GM18909 (cell line): ENCODE data around the gene SEZ6.

Experiments used
- ATAC-seq: cut with Tn5 transposase; IDR thresholded peaks from one replicate; pipeline ENCODE4 v1.9.1; 2021; ENCODE audit warnings: mild to moderate bottlenecking; ENCODE audit not compliant: unreplicated experiment, poor library complexity

SEZ6 gene

GRCh38 chr17:28957277-28957991, 48.4 kb downstream of the SEZ6 start:
- ATAC-seq: no peak

GRCh38 chr17:28956861-28957260, 49.0 kb downstream of the SEZ6 start:
- ATAC-seq: no peak

GRCh38 chr17:28956112-28956511, 49.7 kb downstream of the SEZ6 start:
- no peak for ATAC-seq

GRCh38 chr17:28955408-28955807, 50.4 kb downstream of the SEZ6 start:
- no peak for ATAC-seq

- ATAC-seq: no peak
Observed at GRCh38 chr17:28954886-28955285, 50.9 kb downstream of the SEZ6 start.

- ATAC-seq: no peak
Observed at GRCh38 chr17:28953444-28954118, 52.3 kb downstream of the SEZ6 start.

GRCh38 chr17:28951991-28952975, 53.5 kb downstream of the SEZ6 start:
- ATAC-seq: peak; percentile 65

- ATAC-seq: peak; percentile 63
Observed at GRCh38 chr17:28951428-28951990, 54.3 kb downstream of the SEZ6 start, which contains the start of gene PHF12. Gene PHF12 (minus strand): TSS chr17:28951518. CDS start chr17:28950960, 558 bp downstream.

- no peak for ATAC-seq
Observed at GRCh38 chr17:28950752-28951427, 54.9 kb downstream of the SEZ6 start.

- no peak for ATAC-seq
Observed at GRCh38 chr17:28950017-28950751, 55.6 kb downstream of the SEZ6 start.

GRCh38 chr17:28949185-28950016, 56.4 kb downstream of the SEZ6 start:
- no peak for ATAC-seq

- ATAC-seq: no peak
Observed at GRCh38 chr17:28948873-28949184, 57.0 kb downstream of the SEZ6 start.

- ATAC-seq: no peak
Observed at GRCh38 chr17:28948342-28948741, 57.5 kb downstream of the SEZ6 start.

GRCh38 chr17:28947639-28948038, 58.2 kb downstream of the SEZ6 start:
- no peak for ATAC-seq

GRCh38 chr17:28946239-28946638, 59.6 kb downstream of the SEZ6 start:
- ATAC-seq: no peak

- ATAC-seq: no peak
Observed at GRCh38 chr17:28944862-28945741, 60.7 kb downstream of the SEZ6 start.

- no peak for ATAC-seq
Observed at GRCh38 chr17:28944343-28944742, 61.5 kb downstream of the SEZ6 start.

- no peak for ATAC-seq
Observed at GRCh38 chr17:28942925-28943324, 62.9 kb downstream of the SEZ6 start.
